ENCODE results near the gene GJA9. TPM values are rescaled to one million over a fixed set of nuclear protein-coding genes. Genes with fewer than 3 reads are reported as not detected.

Gene GJA9
- total RNA-seq, 1 donor from 2014 or later, result not detected

DNA sequence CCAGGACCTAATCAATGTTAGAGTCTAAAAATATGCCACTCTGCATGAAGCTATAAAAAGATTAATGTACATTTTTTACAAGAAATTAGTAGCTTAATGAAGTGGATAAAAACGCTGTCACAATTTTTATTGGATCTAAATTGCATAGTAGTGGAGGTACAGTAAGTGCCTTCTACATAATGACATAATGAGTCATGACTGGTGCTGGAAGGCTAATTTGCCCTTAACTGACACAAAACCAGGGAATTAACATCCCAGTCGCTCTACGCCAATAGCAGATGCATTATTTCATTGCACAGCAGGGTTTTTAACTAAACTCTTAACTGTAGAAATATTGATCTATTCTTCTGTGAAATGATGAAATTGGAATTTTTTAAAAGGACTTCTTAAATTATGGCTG is 55.1 kb downstream of the GJA9 start:
- Histone ChIP-seq H3K9ac (no peak overlapping the region), H3K4me3 (no peak overlapping the region), H2AFZ (replicated peaks) (no peak overlapping the region), H4K20me1 (ENCODE audit: low read depth) (no peaks in the 10 kb centered on the region), H3K79me2 (ENCODE audit: low read depth) (no peaks in the 10 kb centered on the region), H3F3A (ENCODE audit: low read depth) (peaks cover 5% of the 10 kb centered on the region), H3K4me1 (peaks cover 10% of the 10 kb centered on the region), H3K27me3 (no peaks in the 10 kb centered on the region), H3K27ac (no peak overlapping the region), H3K36me3 (no peaks in the 10 kb centered on the region), H3K4me2 (no peak overlapping the region), H3K9me3 (ENCODE audit: low read depth) (no peaks in the 10 kb centered on the region)
- Mint-ChIP-seq H3K27ac (no peak overlapping the region), H3K4me1 (peaks cover 10% of the 10 kb centered on the region), H3K9me3 (no peaks in the 10 kb centered on the region), H3K36me3 (no peaks in the 10 kb centered on the region), H3K4me3 (no peak overlapping the region), H3K27me3 (ENCODE audit: insufficient read depth, low read depth) (peaks cover 6% of the 10 kb centered on the region)
- TF ChIP-seq EZH2 (IDR thresholded peaks at IDR 0.05) (no peak), CTCF (IDR thresholded peaks at IDR 0.05) (no peak), EZH2phosphoT487 (IDR thresholded peaks at IDR 0.05) (no peak)
- no peak for DNase-seq (ENCODE audit: low spot score)

Small RNA genes within 50 kb of the gene (small RNA-seq; reads per million reads assigned to genes)
- gene GJA9-MYCBP, result not detected
- gene RNU6-605P, result not detected

Other genes with a start within 250 kb of the GJA9 start
- gene RRAGC, start 21.8 kb downstream of the GJA9 start, total RNA-seq (ENCODE audit: low replicate concordance), result 6.5 and 11.4 TPM in 2 replicates
- 32.7 and 36.5 TPM in 2 replicates for gene MYCBP, start 8.2 kb downstream of the GJA9 start, total RNA-seq (ENCODE audit: low replicate concordance)
- gene RHBDL2, start 60.2 kb upstream of the GJA9 start, total RNA-seq (ENCODE audit: low replicate concordance), result 1.1 TPM in 1 of 2 replicates, not detected in the other
- 99.6 and 130 TPM in 2 replicates for gene AKIRIN1, start 109.7 kb upstream of the GJA9 start, total RNA-seq (ENCODE audit: low replicate concordance)
- gene NDUFS5, start 144.8 kb upstream of the GJA9 start, total RNA-seq (ENCODE audit: low replicate concordance), result 414 and 738 TPM in 2 replicates